HCT116 (cell line): ENCODE data around the gene CDK18. TPM values are rescaled to one million over a fixed set of nuclear protein-coding genes. Genes with fewer than 3 reads are reported as not detected.
A peak's percentile ranks its signal among the peaks of the same experiment; 100 is the strongest.

Experiments used
- ATAC-seq: fragments of 200-7000 bp; cut with Tn5 transposase; 2 replicates; pipeline ENCODE4 v1.9.1; 2020; ENCODE audit warnings: mild to moderate bottlenecking, moderate library complexity
- BruUV-seq: library from RNA; stranded (reverse); fragments of 400-500 nt; replicated peaks from 2 replicates; lab custom pipeline; 2021; lab: Mats Ljungman, UMichigan
- CTCF ChIA-PET: fragments of 300-600 bp; sonication (Branson Sonifier 250); formaldehyde crosslinking; loops from one replicate; lab custom pipeline; 2021; ENCODE audit warnings: antibody characterized with exemption; lab: Charles Lee
- POLR2A ChIA-PET: fragments of 300-600, 350-600 bp; sonication (Branson Sonifier 250); formaldehyde crosslinking; loops from one replicate; lab custom pipeline; 2021; ENCODE audit warnings: antibody characterized with exemption; lab: Charles Lee
- RAD21 ChIA-PET, 2 experiments: fragments of 300-600 bp; sonication (Branson Sonifier 250); formaldehyde crosslinking; loops; one replicate each; lab custom pipeline; 2023; ENCODE audit warnings: low total read pairs in 2 of 2; ENCODE audit not compliant: uncharacterized antibody in 2 of 2, unreplicated experiment in 2 of 2, low non-redundant PET in 1 of 2; lab: Charles Lee
- DNase-seq: peaks from one replicate; pipeline ENCODE4 v3.0.0-alpha.2; 2010; ENCODE audit warnings: low read depth, low spot score
- H2AFZ ChIP-seq: fragments of 200-600 bp; shearing (Covaris generic), sonication (generic); 2 replicates; pipeline ENCODE4 v1.6.1; 2017; ENCODE audit warnings: low read depth, mixed run types, mixed read lengths, antibody characterized with exemption, low read length; ENCODE audit not compliant: poor library complexity, severe bottlenecking
- H3K27ac ChIP-seq: 2 replicates; pipeline ENCODE4 v1.5.1; 2012; ENCODE audit warnings: low read depth, low read length
- H3K27me3 ChIP-seq: fragments of 200-600 bp; sonication (generic); 2 replicates; pipeline ENCODE4 v1.6.1; 2016; ENCODE audit warnings: mixed run types, low read length, mixed read lengths; ENCODE audit not compliant: insufficient read depth
- H3K36me3 ChIP-seq, 2 experiments: fragments of 200-500 bp in 1 of 2; fragments of 200-600 bp in 1 of 2; sonication (Bioruptor generic) in 1 of 2; sonication (generic) in 1 of 2; 2 replicates each; pipeline versions ENCODE4 v1.5.1 to v1.6.1; 2014 to 2016; ENCODE audit warnings: low read length in 2 of 2, inconsistent platforms in 1 of 2, mixed read lengths in 1 of 2, mixed run types in 1 of 2; ENCODE audit not compliant: insufficient read depth in 2 of 2, control insufficient read depth in 1 of 2
- H3K4me1 ChIP-seq, 2 experiments: fragments of 200-600 bp in 1 of 2; sonication (generic) in 1 of 2; 2 replicates each; pipeline versions ENCODE4 v1.5.1 to v1.6.1; 2012 to 2017; ENCODE audit warnings: low read length in 2 of 2, inconsistent platforms in 1 of 2, mild to moderate bottlenecking in 1 of 2, mixed read lengths in 1 of 2, mixed run types in 1 of 2, moderate library complexity in 1 of 2; ENCODE audit not compliant: insufficient read depth in 2 of 2, control insufficient read depth in 1 of 2
- H3K4me2 ChIP-seq: fragments of 200-600 bp; sonication (generic); 2 replicates; pipeline ENCODE4 v1.6.1; 2017; ENCODE audit warnings: mixed run types, low read length, mixed read lengths
- H3K4me3 ChIP-seq, 2 experiments: fragments of 200-600 bp in 1 of 2; sonication (generic) in 1 of 2; replicated peaks in 1 of 2; 2 replicates each; pipeline ENCODE4 v1.5.1; 2011 to 2016; ENCODE audit warnings: low read length in 2 of 2, control low read depth in 1 of 2, low read depth in 1 of 2, mild to moderate bottlenecking in 1 of 2, mixed read lengths in 1 of 2, mixed run types in 1 of 2
- H3K79me2 ChIP-seq: fragments of 200-600 bp; sonication (generic); 2 replicates; pipeline ENCODE4 v1.6.1; 2017; ENCODE audit warnings: mild to moderate bottlenecking, mixed run types, low read length, moderate library complexity, mixed read lengths; ENCODE audit not compliant: insufficient read depth
- H3K9ac ChIP-seq: fragments of 200-600 bp; sonication (generic); 2 replicates; pipeline ENCODE4 v1.6.1; 2016; ENCODE audit warnings: low read length, mixed read lengths
- H3K9me2 ChIP-seq: fragments of 200-600 bp; sonication (generic), shearing (Covaris generic); 2 replicates; pipeline ENCODE4 v1.6.1; 2017; ENCODE audit warnings: mixed run types, mild to moderate bottlenecking, moderate library complexity; ENCODE audit not compliant: insufficient read depth
- H3K9me3 ChIP-seq, 2 experiments: fragments of 200-500 bp in 1 of 2; fragments of 200-600 bp in 1 of 2; sonication (Bioruptor generic) in 1 of 2; sonication (generic) in 1 of 2; 2 replicates each; pipeline ENCODE4 v1.6.1; 2014 to 2017; ENCODE audit warnings: low read length in 2 of 2, mixed read lengths in 2 of 2, inconsistent platforms in 1 of 2, low read depth in 1 of 2, mild to moderate bottlenecking in 1 of 2, mixed run types in 1 of 2, moderate library complexity in 1 of 2; ENCODE audit not compliant: control insufficient read depth in 1 of 2, insufficient read depth in 1 of 2
- H4K20me1 ChIP-seq: fragments of 200-600 bp; sonication (generic), shearing (Covaris generic); 2 replicates; pipeline ENCODE4 v1.6.1; 2017; ENCODE audit warnings: mixed run types, mild to moderate bottlenecking, moderate library complexity; ENCODE audit not compliant: insufficient read depth
- FOSL1 ChIP-seq: IDR thresholded peaks from 2 replicates; pipeline ENCODE4 v1.6.1; 2012; ENCODE audit warnings: low read depth
- JUND ChIP-seq: IDR thresholded peaks from 2 replicates; pipeline ENCODE4 v1.6.1; 2012
- POLR2A ChIP-seq: IDR thresholded peaks from 2 replicates; pipeline ENCODE4 v1.7.0; 2011; ENCODE audit warnings: borderline replicate concordance; ENCODE audit not compliant: insufficient read depth, insufficient read length; ENCODE audit errors: extremely low read depth
- POLR2AphosphoS5 ChIP-seq: IDR thresholded peaks from 2 replicates; pipeline ENCODE4 v1.6.1; 2011; ENCODE audit warnings: mild to moderate bottlenecking, low read depth, low read length, moderate library complexity
- RAD21 ChIP-seq: IDR thresholded peaks from 2 replicates; pipeline ENCODE4 v1.6.1; 2012; ENCODE audit warnings: low read depth, mild to moderate bottlenecking
- SIN3A ChIP-seq: IDR thresholded peaks from 2 replicates; pipeline ENCODE4 v1.6.1; 2012; ENCODE audit warnings: low read depth
- SRF ChIP-seq: IDR thresholded peaks from 2 replicates; pipeline ENCODE4 v1.6.1; 2012; ENCODE audit warnings: low read depth
- TCF7L2 ChIP-seq: IDR thresholded peaks from 2 replicates; pipeline ENCODE4 v1.7.0; 2011; ENCODE audit warnings: borderline replicate concordance, inconsistent platforms; ENCODE audit not compliant: insufficient read depth, insufficient read length; ENCODE audit errors: extremely low read depth
- YY1 ChIP-seq: IDR thresholded peaks from 2 replicates; pipeline ENCODE4 v1.6.1; 2011; ENCODE audit warnings: low read length, low read depth, moderate library complexity, mild to moderate bottlenecking; ENCODE audit not compliant: insufficient replicate concordance; ENCODE audit errors: extremely low read depth
- ZFX ChIP-seq: fragments of 450-650 bp; IDR thresholded peaks from 2 replicates; pipeline ENCODE4 v1.6.1; 2017
- ZNF274 ChIP-seq: fragments of 200-500 bp; sonication (Bioruptor generic); IDR thresholded peaks from 2 replicates; pipeline ENCODE4 v1.6.1; 2014; ENCODE audit warnings: mild to moderate bottlenecking, low read depth, low read length, inconsistent platforms
- intact Hi-C: fragments of 100-400 bp; cut with micrococcal nuclease; formaldehyde crosslinking; loops from 2 replicates; pipeline ENCODE4 v1.10.0; 2022
- total RNA-seq: library from RNA; stranded (reverse); gene quantifications from one replicate; pipeline ENCODE4 v1.2.1, GENCODE V29; 2021; ENCODE audit not compliant: unreplicated experiment
- TF ChIP-seq, protein P1 (sequence below): IDR thresholded peaks from 2 replicates; pipeline ENCODE4 v1.6.1; 2011; ENCODE audit warnings: mild to moderate bottlenecking, low read length, moderate library complexity; ENCODE audit not compliant: insufficient replicate concordance; ENCODE audit errors: extremely low read depth
- TF ChIP-seq, protein P2 (sequence below): IDR thresholded peaks from 2 replicates; pipeline ENCODE4 v1.6.1; 2012; ENCODE audit warnings: low read depth
- TF ChIP-seq, protein P3 (sequence below): IDR thresholded peaks from 2 replicates; pipeline ENCODE4 v1.6.1; 2012

CDK18 gene
- total RNA-seq, 1 experiment from 2014 or later: 32.0 TPM

GRCh38 chr1:205535866-205536758 is 31.6 kb downstream of the CDK18 start (continued):
- TF ChIP-seq, protein P1, sequence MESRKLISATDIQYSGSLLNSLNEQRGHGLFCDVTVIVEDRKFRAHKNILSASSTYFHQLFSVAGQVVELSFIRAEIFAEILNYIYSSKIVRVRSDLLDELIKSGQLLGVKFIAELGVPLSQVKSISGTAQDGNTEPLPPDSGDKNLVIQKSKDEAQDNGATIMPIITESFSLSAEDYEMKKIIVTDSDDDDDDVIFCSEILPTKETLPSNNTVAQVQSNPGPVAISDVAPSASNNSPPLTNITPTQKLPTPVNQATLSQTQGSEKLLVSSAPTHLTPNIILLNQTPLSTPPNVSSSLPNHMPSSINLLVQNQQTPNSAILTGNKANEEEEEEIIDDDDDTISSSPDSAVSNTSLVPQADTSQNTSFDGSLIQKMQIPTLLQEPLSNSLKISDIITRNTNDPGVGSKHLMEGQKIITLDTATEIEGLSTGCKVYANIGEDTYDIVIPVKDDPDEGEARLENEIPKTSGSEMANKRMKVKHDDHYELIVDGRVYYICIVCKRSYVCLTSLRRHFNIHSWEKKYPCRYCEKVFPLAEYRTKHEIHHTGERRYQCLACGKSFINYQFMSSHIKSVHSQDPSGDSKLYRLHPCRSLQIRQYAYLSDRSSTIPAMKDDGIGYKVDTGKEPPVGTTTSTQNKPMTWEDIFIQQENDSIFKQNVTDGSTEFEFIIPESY: no peak
- TF ChIP-seq JUND: no peak
- TF ChIP-seq RAD21: no peak
- TF ChIP-seq TCF7L2: no peak
- TF ChIP-seq POLR2A: no peak
- TF ChIP-seq SIN3A: no peak

DNA sequence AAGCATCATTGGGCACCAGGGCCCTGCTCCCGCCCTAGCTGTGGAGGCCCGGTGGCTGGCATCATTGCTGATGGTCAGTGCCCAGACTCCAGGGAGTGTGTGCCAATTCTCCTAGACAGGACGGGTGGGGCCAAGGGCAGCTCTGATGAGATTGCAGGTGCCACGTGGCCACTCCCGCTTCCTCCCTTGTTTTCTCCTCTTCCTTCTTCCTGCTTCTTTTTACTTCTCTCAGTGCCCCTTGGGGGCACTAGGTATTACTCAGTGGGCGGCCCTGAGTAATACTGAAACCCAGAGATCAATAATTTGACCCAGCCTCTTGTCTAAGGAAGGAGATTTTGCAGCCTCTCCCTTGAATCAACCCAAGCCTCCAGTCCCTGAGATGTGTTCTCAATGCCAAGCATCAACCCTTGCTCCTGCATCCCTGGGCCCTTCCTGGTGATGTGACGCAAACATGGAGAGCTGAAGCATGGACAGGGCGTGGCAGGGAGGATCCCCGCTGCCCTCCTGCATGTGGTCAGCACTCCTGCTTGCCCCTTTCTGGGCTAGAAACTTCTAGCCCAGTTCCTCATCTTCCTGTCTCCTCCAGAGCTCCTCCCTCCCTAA is 32.4 kb downstream of the CDK18 start:
- H3K36me3 ChIP-seq: no peaks in the 10 kb centered on the region
- POLR2A ChIA-PET: no interaction called here
- no peaks in the 10 kb centered on the region for H3K79me2 ChIP-seq
- peaks cover 4 to 12% of the 10 kb centered on the region in 2 experiments; a peak in 3 of 4 replicates for H3K4me1 ChIP-seq
- no peaks in the 10 kb centered on the region for H3K9me3 ChIP-seq
- BruUV-seq: no TSS peak
- H3K27ac ChIP-seq: no peak overlapping the region
- H3K27me3 ChIP-seq: no peaks in the 10 kb centered on the region; the same call in 1 of the 2 replicates
- H4K20me1 ChIP-seq: no peaks in the 10 kb centered on the region
- H2AFZ ChIP-seq: no peak overlapping the region
- no peak overlapping the region for H3K4me3 ChIP-seq
- no peak overlapping the region for H3K9ac ChIP-seq
- RAD21 ChIA-PET: no interaction called here
- intact Hi-C loops: no loop called here
- H3K9me2 ChIP-seq: no peaks in the 10 kb centered on the region
- H3K4me2 ChIP-seq: peak overlapping the region; percentile 25; the same call in 1 of the 2 replicates
- peak; percentile 19 for TF ChIP-seq YY1
- TF ChIP-seq JUND: no peak
- TF ChIP-seq POLR2AphosphoS5: 0 out of 2 replicates have a peak, but pooled peaks have one; percentile 27
- TF ChIP-seq, protein P2, sequence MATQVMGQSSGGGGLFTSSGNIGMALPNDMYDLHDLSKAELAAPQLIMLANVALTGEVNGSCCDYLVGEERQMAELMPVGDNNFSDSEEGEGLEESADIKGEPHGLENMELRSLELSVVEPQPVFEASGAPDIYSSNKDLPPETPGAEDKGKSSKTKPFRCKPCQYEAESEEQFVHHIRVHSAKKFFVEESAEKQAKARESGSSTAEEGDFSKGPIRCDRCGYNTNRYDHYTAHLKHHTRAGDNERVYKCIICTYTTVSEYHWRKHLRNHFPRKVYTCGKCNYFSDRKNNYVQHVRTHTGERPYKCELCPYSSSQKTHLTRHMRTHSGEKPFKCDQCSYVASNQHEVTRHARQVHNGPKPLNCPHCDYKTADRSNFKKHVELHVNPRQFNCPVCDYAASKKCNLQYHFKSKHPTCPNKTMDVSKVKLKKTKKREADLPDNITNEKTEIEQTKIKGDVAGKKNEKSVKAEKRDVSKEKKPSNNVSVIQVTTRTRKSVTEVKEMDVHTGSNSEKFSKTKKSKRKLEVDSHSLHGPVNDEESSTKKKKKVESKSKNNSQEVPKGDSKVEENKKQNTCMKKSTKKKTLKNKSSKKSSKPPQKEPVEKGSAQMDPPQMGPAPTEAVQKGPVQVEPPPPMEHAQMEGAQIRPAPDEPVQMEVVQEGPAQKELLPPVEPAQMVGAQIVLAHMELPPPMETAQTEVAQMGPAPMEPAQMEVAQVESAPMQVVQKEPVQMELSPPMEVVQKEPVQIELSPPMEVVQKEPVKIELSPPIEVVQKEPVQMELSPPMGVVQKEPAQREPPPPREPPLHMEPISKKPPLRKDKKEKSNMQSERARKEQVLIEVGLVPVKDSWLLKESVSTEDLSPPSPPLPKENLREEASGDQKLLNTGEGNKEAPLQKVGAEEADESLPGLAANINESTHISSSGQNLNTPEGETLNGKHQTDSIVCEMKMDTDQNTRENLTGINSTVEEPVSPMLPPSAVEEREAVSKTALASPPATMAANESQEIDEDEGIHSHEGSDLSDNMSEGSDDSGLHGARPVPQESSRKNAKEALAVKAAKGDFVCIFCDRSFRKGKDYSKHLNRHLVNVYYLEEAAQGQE: no peak
- no peak for TF ChIP-seq ZFX
- no peak for TF ChIP-seq RAD21
- no peak for TF ChIP-seq SRF
- no peak for TF ChIP-seq ZNF274
- TF ChIP-seq FOSL1: no peak
- TF ChIP-seq, protein P3, sequence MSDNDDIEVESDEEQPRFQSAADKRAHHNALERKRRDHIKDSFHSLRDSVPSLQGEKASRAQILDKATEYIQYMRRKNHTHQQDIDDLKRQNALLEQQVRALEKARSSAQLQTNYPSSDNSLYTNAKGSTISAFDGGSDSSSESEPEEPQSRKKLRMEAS: peak; percentile 36
- DNase-seq (no peak), ATAC-seq (peak; percentile 46; the same call in 1 of the 2 replicates)
- CTCF ChIA-PET: interaction anchor here (2.3 kb wide), 1 partner anchor 12 kb away, joined by 9 read pairs; no protein-coding TSS in a partner anchor
